Suprapubic skin (tissue), 4 donors: ENCODE measurements around the gene SLC22A16.

Experiments
- CTCF ChIP-seq, 2 donors: fragments of 200-600 bp in 1 of 2; fragments of 450-650 bp in 1 of 2; sonication (generic) in 1 of 2; IDR thresholded peaks; one replicate each; pipeline ENCODE4 v1.5.1; 2016 to 2019; ENCODE audit warnings: antibody characterized with exemption in 2 of 2, mild to moderate bottlenecking in 1 of 2, moderate library complexity in 1 of 2
- EP300 ChIP-seq: sonication (generic); formaldehyde crosslinking; IDR thresholded peaks from one replicate; pipeline ENCODE4 v1.6.1; 2017; ENCODE audit warnings: antibody characterized with exemption
- POLR2A ChIP-seq, 2 donors: fragments of 450-650 bp; IDR thresholded peaks; one replicate each; pipeline ENCODE4 v1.6.1; 2017; ENCODE audit warnings: antibody characterized with exemption in 2 of 2, mild to moderate bottlenecking in 2 of 2, moderate library complexity in 2 of 2
- POLR2AphosphoS5 ChIP-seq, 3 donors: sonication (generic); formaldehyde crosslinking; IDR thresholded peaks; one replicate each; pipeline ENCODE4 v1.6.1; 2017; ENCODE audit warnings: antibody characterized with exemption in 3 of 3

GRCh38 chr6:110398778-110399177, 77.6 kb downstream of the SLC22A16 start:
- no peak for TF ChIP-seq CTCF (IDR thresholded peaks at IDR 0.05)
- TF ChIP-seq EP300, result no peak
- no peak for TF ChIP-seq POLR2AphosphoS5 (IDR thresholded peaks at IDR 0.05)
- TF ChIP-seq POLR2A (IDR thresholded peaks at IDR 0.05), result no peak
